A673 (cell line): ENCODE measurements around the gene AMZ1.

Source experiments
- EZH2 ChIP-seq: fragments of 200-600 bp; sonication (generic); IDR thresholded peaks from 2 replicates; pipeline ENCODE4 v1.6.1; 2017; ENCODE audit warnings: borderline replicate concordance, low read depth, mild to moderate bottlenecking, mixed read lengths, antibody characterized with exemption, low read length; ENCODE audit not compliant: poor library complexity, severe bottlenecking
- TF ChIP-seq, protein P1 (sequence below): fragments of 300-800, 200-600 bp; sonication (generic); conservative IDR thresholded peaks from 2 replicates; pipeline ENCODE4 v1.5.1; 2017; ENCODE audit warnings: low read depth, mild to moderate bottlenecking, antibody characterized with exemption, low read length, moderate library complexity, mixed read lengths

- TF ChIP-seq, protein P1, sequence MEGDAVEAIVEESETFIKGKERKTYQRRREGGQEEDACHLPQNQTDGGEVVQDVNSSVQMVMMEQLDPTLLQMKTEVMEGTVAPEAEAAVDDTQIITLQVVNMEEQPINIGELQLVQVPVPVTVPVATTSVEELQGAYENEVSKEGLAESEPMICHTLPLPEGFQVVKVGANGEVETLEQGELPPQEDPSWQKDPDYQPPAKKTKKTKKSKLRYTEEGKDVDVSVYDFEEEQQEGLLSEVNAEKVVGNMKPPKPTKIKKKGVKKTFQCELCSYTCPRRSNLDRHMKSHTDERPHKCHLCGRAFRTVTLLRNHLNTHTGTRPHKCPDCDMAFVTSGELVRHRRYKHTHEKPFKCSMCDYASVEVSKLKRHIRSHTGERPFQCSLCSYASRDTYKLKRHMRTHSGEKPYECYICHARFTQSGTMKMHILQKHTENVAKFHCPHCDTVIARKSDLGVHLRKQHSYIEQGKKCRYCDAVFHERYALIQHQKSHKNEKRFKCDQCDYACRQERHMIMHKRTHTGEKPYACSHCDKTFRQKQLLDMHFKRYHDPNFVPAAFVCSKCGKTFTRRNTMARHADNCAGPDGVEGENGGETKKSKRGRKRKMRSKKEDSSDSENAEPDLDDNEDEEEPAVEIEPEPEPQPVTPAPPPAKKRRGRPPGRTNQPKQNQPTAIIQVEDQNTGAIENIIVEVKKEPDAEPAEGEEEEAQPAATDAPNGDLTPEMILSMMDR = no peak
- no peak for TF ChIP-seq EZH2
Observed at GRCh38 chr7:2736411-2736914, 48.5 kb downstream of the AMZ1 start.
